Neural cell (in vitro differentiated cells): ENCODE data around the gene FOXP3. TPM values are rescaled to one million over a fixed set of nuclear protein-coding genes. Genes with fewer than 3 reads are reported as not detected.
"Not testable (repeated sequence)": the region's sequence is repeated elsewhere in the genome, so short reads cannot be mapped to it uniquely, and the experiment has no call there.

Experiments
- H2AFZ ChIP-seq: fragments of 200-600, 300-800 bp; sonication (generic), shearing (Covaris generic); 2 replicates; pipeline ENCODE4 v1.6.0; 2014; ENCODE audit warnings: low read depth, mild to moderate bottlenecking, antibody characterized with exemption, low read length, moderate library complexity
- H3F3A ChIP-seq: fragments of 200-600 bp; shearing (Covaris generic); 2 replicates; pipeline ENCODE4 v1.6.1; 2016; ENCODE audit warnings: mild to moderate bottlenecking, moderate library complexity, mixed read lengths, antibody characterized with exemption, low read length; ENCODE audit not compliant: insufficient read depth, poor library complexity, severe bottlenecking
- H3K27ac ChIP-seq: fragments of 200-600, 300-800 bp; sonication (generic), shearing (Covaris generic); 2 replicates; pipeline ENCODE4 v1.5.1; 2014; ENCODE audit warnings: mild to moderate bottlenecking, low read length, moderate library complexity
- H3K27me3 ChIP-seq: fragments of 300-800, 200-600 bp; sonication (generic), shearing (Covaris generic); 2 replicates; pipeline ENCODE4 v1.6.0; 2014; ENCODE audit warnings: mild to moderate bottlenecking, low read depth, low read length, moderate library complexity; ENCODE audit not compliant: insufficient read depth
- H3K36me3 ChIP-seq: fragments of 300-800, 200-600 bp; sonication (generic), shearing (Covaris generic); 2 replicates; pipeline ENCODE4 v1.5.1; 2014; ENCODE audit warnings: mild to moderate bottlenecking, antibody characterized with exemption, low read length, moderate library complexity; ENCODE audit not compliant: insufficient read depth
- H3K4me2 ChIP-seq: fragments of 300-800, 200-600 bp; sonication (generic), shearing (Covaris generic); 2 replicates; pipeline ENCODE4 v1.6.0; 2014; ENCODE audit warnings: mild to moderate bottlenecking, low read length
- H3K4me3 ChIP-seq: fragments of 300-800, 200-600 bp; sonication (generic), shearing (Covaris generic); 2 replicates; pipeline ENCODE4 v1.5.1; 2014; ENCODE audit warnings: mild to moderate bottlenecking, low read length, moderate library complexity
- H3K79me2 ChIP-seq: fragments of 200-600 bp; shearing (Covaris generic); replicated peaks from 2 replicates; pipeline ENCODE4 v1.6.0; 2014; ENCODE audit warnings: mild to moderate bottlenecking, low read length, moderate library complexity; ENCODE audit not compliant: insufficient read depth
- H3K9ac ChIP-seq: fragments of 300-800, 200-600 bp; sonication (generic), shearing (Covaris generic); 2 replicates; pipeline ENCODE4 v1.6.1; 2016; ENCODE audit warnings: mild to moderate bottlenecking, low read length, mixed read lengths
- H3K9me2 ChIP-seq: fragments of 200-600 bp; shearing (Covaris generic); 2 replicates; pipeline ENCODE4 v1.6.1; 2016; ENCODE audit warnings: mild to moderate bottlenecking, low read length, mixed read lengths; ENCODE audit not compliant: insufficient read depth
- H3K9me3 ChIP-seq: fragments of 200-600, 300-800 bp; sonication (generic), shearing (Covaris generic); 2 replicates; pipeline ENCODE4 v1.6.1; 2016; ENCODE audit warnings: mild to moderate bottlenecking, mixed run types, low read length, moderate library complexity, mixed read lengths
- H4K20me1 ChIP-seq: fragments of 200-600 bp; shearing (Covaris generic); 2 replicates; pipeline ENCODE4 v1.6.1; 2016; ENCODE audit warnings: mild to moderate bottlenecking, mixed run types; ENCODE audit not compliant: insufficient read depth
- EP300 ChIP-seq: fragments of 450-650 bp; conservative IDR thresholded peaks from 2 replicates; pipeline ENCODE4 v1.6.1; 2014; ENCODE audit warnings: antibody characterized with exemption, mild to moderate bottlenecking, moderate library complexity; ENCODE audit not compliant: poor library complexity, severe bottlenecking
- EZH2 ChIP-seq: fragments of 200-600, 300-800 bp; shearing (Covaris generic), sonication (generic); IDR thresholded peaks from 2 replicates; pipeline ENCODE4 v1.6.1; 2014; ENCODE audit warnings: antibody characterized with exemption, low read length, borderline replicate concordance, mild to moderate bottlenecking; ENCODE audit not compliant: insufficient read depth, poor library complexity, severe bottlenecking
- MXI1 ChIP-seq: fragments of 450-650 bp; conservative IDR thresholded peaks from 2 replicates; pipeline ENCODE4 v1.6.1; 2014; ENCODE audit warnings: antibody characterized with exemption, mild to moderate bottlenecking; ENCODE audit not compliant: poor library complexity, severe bottlenecking
- POLR2AphosphoS5 ChIP-seq: IDR thresholded peaks from 2 replicates; pipeline ENCODE4 v1.6.1; 2012
- RAD21 ChIP-seq: fragments of 450-650 bp; conservative IDR thresholded peaks from 2 replicates; pipeline ENCODE4 v1.6.1; 2014; ENCODE audit warnings: antibody characterized with exemption, mild to moderate bottlenecking, moderate library complexity
- SMC3 ChIP-seq: fragments of 450-650 bp; conservative IDR thresholded peaks from 2 replicates; pipeline ENCODE4 v1.6.1; 2014; ENCODE audit warnings: antibody characterized with exemption, mild to moderate bottlenecking, moderate library complexity; ENCODE audit not compliant: poor library complexity
- TAF1 ChIP-seq: IDR thresholded peaks from 2 replicates; pipeline ENCODE4 v1.6.1; 2012; ENCODE audit warnings: low read depth
- polyA plus RNA-seq: library from polyadenylated mRNA; depleted of rRNA; stranded (reverse); fragments of >200 nt; gene quantifications from 2 replicates; pipeline ENCODE4 v1.2.3, GENCODE V29; 2014
- TF ChIP-seq, protein P1 (sequence below): IDR thresholded peaks from 2 replicates; pipeline ENCODE4 v1.6.1; 2012; ENCODE audit warnings: borderline replicate concordance
- TF ChIP-seq, protein P2 (sequence below): fragments of 450-650 bp; IDR thresholded peaks from 2 replicates; pipeline ENCODE4 v1.5.1; 2014; ENCODE audit warnings: antibody characterized with exemption, mild to moderate bottlenecking, moderate library complexity; ENCODE audit not compliant: poor library complexity, severe bottlenecking

The FOXP3 gene
- polyA plus RNA-seq, 1 donor from 2014 or later = not detected

DNA sequence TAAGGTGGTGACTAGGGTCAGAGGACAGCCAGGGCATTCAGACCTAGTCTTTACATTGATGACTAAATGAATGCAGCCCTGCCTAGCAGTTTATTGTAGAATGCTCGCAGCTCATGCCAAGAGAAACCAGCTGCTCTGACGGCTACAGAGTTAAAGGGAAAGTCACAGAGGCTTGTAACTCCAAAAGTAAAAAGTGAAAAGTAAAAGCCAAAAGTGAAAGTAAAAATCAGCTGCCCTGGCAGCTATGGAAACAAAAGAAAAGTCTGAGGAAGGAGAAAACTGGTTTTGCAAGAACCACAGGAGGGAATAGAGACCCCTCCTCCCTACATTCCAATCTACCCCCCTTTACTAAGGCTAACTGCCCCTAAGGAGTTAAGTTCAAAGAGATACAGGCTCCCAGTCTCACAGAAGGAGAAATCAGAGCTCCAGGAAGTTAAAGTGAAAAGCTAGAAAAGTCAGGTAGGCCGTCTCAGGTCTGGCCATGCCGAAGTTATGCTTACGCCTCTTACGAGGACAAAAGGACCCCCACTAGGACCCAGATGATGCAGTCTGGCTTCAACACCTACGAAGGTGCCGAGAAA, 45.0 kb upstream of the FOXP3 start:
- no peaks in the 10 kb centered on the region for H3K79me2 ChIP-seq

DNA sequence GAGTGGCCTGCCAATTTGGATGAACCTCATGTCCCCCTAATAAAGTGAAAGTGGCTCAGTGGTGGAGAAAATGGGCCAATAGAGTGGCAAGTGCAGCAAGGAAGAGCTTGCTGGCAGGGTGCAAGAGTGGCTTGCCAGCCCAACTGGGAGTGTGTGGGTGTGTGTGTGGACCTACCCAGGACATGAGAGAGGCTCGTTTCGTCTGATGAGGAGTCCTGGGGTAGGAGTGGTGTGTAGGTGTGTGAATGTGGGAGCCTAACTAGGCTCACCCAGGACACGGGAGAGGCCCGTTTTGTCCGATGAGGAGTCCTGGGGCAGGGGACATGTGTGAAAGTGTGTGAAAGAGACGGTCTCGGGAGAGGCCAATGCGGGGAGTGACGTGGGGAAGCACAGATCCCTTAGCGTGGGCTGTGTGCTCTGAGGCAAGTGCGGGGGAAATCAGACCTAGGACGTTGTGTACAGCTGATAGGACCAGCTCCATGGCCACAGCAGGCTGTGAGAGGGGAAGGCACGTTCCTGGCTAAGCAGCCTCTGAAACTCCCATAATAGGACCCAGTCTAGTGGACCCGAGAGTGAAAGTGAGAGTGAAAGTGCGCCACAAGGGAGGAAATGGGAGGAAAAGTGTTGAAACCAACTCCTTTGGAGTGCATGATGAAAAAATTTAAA, 44.2 kb upstream of the FOXP3 start:
- Histone ChIP-seq H3F3A (no peaks in the 10 kb centered on the region), H4K20me1 (no peaks in the 10 kb centered on the region), H3K4me3 (no peak overlapping the region), H3K9me2 (no peaks in the 10 kb centered on the region), H2AFZ (no peak overlapping the region), H3K9me3 (no peaks in the 10 kb centered on the region), H3K79me2 (no peaks in the 10 kb centered on the region), H3K27ac (no peak overlapping the region), H3K36me3 (no peaks in the 10 kb centered on the region), H3K27me3 (no peaks in the 10 kb centered on the region), H3K9ac (no peak overlapping the region), H3K4me2 (no peak overlapping the region)
- no peak for TF ChIP-seq POLR2AphosphoS5
- TF ChIP-seq, protein P1, sequence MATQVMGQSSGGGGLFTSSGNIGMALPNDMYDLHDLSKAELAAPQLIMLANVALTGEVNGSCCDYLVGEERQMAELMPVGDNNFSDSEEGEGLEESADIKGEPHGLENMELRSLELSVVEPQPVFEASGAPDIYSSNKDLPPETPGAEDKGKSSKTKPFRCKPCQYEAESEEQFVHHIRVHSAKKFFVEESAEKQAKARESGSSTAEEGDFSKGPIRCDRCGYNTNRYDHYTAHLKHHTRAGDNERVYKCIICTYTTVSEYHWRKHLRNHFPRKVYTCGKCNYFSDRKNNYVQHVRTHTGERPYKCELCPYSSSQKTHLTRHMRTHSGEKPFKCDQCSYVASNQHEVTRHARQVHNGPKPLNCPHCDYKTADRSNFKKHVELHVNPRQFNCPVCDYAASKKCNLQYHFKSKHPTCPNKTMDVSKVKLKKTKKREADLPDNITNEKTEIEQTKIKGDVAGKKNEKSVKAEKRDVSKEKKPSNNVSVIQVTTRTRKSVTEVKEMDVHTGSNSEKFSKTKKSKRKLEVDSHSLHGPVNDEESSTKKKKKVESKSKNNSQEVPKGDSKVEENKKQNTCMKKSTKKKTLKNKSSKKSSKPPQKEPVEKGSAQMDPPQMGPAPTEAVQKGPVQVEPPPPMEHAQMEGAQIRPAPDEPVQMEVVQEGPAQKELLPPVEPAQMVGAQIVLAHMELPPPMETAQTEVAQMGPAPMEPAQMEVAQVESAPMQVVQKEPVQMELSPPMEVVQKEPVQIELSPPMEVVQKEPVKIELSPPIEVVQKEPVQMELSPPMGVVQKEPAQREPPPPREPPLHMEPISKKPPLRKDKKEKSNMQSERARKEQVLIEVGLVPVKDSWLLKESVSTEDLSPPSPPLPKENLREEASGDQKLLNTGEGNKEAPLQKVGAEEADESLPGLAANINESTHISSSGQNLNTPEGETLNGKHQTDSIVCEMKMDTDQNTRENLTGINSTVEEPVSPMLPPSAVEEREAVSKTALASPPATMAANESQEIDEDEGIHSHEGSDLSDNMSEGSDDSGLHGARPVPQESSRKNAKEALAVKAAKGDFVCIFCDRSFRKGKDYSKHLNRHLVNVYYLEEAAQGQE = no peak
- TF ChIP-seq SMC3 = no peak
- TF ChIP-seq EP300 = no peak
- TF ChIP-seq RAD21 = no peak
- no peak for TF ChIP-seq MXI1
- TF ChIP-seq TAF1 = no peak
- TF ChIP-seq, protein P2, sequence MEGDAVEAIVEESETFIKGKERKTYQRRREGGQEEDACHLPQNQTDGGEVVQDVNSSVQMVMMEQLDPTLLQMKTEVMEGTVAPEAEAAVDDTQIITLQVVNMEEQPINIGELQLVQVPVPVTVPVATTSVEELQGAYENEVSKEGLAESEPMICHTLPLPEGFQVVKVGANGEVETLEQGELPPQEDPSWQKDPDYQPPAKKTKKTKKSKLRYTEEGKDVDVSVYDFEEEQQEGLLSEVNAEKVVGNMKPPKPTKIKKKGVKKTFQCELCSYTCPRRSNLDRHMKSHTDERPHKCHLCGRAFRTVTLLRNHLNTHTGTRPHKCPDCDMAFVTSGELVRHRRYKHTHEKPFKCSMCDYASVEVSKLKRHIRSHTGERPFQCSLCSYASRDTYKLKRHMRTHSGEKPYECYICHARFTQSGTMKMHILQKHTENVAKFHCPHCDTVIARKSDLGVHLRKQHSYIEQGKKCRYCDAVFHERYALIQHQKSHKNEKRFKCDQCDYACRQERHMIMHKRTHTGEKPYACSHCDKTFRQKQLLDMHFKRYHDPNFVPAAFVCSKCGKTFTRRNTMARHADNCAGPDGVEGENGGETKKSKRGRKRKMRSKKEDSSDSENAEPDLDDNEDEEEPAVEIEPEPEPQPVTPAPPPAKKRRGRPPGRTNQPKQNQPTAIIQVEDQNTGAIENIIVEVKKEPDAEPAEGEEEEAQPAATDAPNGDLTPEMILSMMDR = no peak
- no peak for TF ChIP-seq EZH2

More for the DNA sequence above, 45.0 kb upstream of the FOXP3 start:
- Histone ChIP-seq H3K9ac (no peak overlapping the region), H3K9me2 (no peaks in the 10 kb centered on the region), H3K36me3 (no peaks in the 10 kb centered on the region), H3K27me3 (no peaks in the 10 kb centered on the region), H2AFZ (no peak overlapping the region), H3K9me3 (no peaks in the 10 kb centered on the region), H4K20me1 (no peaks in the 10 kb centered on the region), H3F3A (no peaks in the 10 kb centered on the region), H3K4me3 (no peak overlapping the region), H3K27ac (no peak overlapping the region), H3K4me2 (no peak overlapping the region)
- no peak for TF ChIP-seq TAF1
- no peak for TF ChIP-seq RAD21
- no peak for TF ChIP-seq MXI1
- TF ChIP-seq SMC3 = no peak
- no peak for TF ChIP-seq EZH2
- TF ChIP-seq POLR2AphosphoS5 = no peak
- TF ChIP-seq, protein P2 = no peak
- TF ChIP-seq, protein P1 = no peak
- no peak for TF ChIP-seq EP300

DNA sequence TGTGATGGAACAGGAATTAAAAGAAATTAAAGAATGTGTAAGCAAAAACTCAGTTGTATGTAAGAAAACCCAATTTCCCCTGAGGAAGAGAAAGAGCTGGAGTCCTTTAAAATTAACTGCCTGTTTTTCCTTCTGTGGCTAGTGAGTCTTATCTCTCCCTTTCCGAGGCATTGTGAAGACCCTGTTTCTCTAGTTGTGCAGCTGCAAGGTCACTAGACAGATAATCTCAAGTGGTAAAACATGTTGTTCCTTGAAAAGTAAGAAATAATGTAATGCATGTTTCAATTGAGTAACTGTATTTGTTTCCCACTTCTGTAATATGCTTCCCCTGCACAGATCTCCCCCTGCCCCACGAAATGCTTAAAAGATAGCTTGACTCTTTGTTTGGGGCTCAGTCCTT, 43.3 kb upstream of the FOXP3 start:
- H3K4me3 ChIP-seq = not testable (repeated sequence)

More for the DNA sequence above, 43.3 kb upstream of the FOXP3 start:
- not testable (repeated sequence) for H3K79me2 ChIP-seq, H3K4me2 ChIP-seq, H3K9ac ChIP-seq, H4K20me1 ChIP-seq, H3F3A ChIP-seq, H3K9me2 ChIP-seq, H3K9me3 ChIP-seq, H3K36me3 ChIP-seq, H3K27ac ChIP-seq, H2AFZ ChIP-seq, H3K27me3 ChIP-seq
